ENCODE measurements around the gene ZBTB21.

The ZBTB21 gene

GRCh38 chr21:41992576-41992975 is 17.6 kb downstream of the ZBTB21 start:
- no peak for DNase-seq (ENCODE audit: low read depth)

DNA sequence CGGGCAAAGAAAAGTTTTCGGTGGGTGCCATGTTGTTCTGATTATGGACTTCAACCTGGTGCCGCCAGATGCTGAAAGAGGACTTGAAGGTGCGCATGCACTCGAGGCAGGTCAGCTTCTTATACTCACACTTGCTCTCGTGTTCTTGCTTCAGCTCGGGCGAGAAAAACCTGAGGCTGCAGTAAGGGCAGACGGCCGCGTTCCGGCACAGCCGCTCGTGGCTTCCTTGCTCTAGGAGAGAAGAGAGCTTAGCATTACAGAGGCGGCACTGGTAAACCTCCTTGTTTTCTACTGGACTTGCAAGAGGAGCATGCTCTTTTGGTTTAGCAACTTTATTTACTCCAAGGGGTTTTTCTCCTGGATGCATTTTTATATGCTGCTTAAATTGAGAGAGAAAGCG is 18.5 kb downstream of the ZBTB21 start:
- no peak for DNase-seq (ENCODE audit: low read depth)

DNA sequence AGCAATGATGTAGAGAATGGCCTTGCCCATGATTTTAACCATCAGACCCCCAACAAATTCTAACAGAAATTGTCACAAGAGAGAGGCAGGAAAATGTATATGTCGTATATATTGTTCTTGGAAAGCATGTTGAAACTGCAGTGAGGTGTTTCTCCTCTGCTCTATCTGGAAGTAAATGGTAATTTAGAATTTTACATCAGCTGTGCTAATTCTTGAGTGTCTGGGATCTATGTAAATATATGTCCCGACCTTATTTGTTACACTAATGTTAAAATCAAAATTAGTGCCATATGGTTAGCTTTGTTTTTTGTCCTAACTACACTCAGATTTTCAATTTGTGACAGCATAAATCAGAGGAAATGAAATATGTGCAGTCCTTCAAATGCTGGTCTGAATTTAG is 20.5 kb downstream of the ZBTB21 start:
- no peak for DNase-seq (ENCODE audit: low read depth)

- DNase-seq (ENCODE audit: low read depth) = no peak
Measured at GRCh38 chr21:41987310-41987709, 22.9 kb downstream of the ZBTB21 start.

DNA sequence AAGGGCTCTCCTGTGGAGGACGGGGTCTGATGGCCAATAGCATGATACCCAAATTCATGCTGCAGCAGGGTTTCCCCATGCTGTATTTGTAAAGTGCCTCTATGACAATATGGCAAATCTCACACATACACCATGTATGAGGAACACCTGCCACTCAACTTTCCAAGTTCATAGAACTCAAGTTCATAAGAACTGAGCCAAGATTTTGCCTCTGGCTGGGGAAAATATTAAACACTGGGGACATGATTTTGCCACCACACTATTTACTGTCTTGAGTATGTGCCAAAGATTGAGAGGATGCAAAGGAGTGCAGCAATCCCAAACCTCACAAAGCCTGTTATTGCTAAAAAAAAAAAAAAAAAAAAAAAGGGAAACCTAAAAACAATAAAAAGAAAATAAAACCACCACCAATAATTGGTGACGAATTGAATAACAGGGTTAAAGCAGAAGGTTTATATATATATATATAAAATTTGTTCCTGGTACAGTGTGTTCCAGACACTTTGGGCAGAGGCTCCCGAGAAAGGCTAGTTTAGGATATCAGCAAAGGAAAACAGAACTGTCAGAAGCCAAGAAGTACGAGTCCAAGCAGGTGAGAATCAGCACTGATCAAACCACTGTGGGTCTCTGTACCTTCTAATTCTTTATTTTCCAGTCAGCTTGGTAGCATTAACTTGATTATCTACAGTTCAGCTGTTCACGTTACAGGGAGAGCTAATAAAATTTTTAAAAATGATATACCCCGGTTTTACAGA is 24.3 kb downstream of the ZBTB21 start:
- no peak for DNase-seq (ENCODE audit: low read depth)

DNA sequence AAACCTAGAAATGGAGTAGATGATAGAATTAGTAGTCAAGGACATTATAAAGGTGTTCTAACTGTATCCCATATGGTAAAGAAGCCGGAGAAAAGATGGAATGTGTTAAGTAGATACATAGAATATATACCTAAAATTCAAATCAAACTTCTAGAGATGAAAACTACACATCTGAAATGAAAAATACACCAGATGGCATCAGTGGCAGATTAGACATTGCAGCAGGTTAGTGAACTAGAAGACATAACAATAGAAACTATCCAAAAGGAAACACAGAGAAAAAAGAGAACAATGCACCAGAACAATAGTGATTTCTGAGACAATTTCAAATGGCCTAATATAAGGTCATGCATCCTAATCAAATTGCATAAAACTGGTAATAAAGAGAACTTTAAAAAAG is 26.9 kb downstream of the ZBTB21 start:
- no peak for DNase-seq (ENCODE audit: low read depth)

- DNase-seq (ENCODE audit: low read depth) = no peak
Measured at GRCh38 chr21:41980561-41980960, 29.6 kb downstream of the ZBTB21 start.

- DNase-seq (ENCODE audit: low read depth) = no peak
Measured at GRCh38 chr21:41979751-41980369, 30.3 kb downstream of the ZBTB21 start.

DNA sequence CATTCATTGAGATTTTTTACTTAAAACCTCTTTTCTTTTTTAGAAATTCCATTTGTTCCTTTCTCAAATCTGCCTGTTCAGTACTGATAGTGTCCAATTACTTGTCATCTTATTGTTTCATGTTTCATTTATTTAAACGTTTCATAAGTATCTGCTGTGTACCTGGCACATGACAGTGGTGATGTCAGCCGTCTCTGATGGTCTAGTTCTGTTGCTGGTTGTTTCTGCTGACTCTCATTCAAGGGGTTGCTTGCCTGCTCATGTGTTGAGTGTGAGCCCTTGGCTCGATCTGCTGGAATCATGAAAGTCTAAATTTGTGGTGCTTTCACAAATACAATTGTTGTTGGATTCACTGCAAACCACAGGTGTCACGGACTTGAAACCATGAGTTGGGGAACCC is 30.8 kb downstream of the ZBTB21 start:
- no peak for DNase-seq (ENCODE audit: low read depth)

DNA sequence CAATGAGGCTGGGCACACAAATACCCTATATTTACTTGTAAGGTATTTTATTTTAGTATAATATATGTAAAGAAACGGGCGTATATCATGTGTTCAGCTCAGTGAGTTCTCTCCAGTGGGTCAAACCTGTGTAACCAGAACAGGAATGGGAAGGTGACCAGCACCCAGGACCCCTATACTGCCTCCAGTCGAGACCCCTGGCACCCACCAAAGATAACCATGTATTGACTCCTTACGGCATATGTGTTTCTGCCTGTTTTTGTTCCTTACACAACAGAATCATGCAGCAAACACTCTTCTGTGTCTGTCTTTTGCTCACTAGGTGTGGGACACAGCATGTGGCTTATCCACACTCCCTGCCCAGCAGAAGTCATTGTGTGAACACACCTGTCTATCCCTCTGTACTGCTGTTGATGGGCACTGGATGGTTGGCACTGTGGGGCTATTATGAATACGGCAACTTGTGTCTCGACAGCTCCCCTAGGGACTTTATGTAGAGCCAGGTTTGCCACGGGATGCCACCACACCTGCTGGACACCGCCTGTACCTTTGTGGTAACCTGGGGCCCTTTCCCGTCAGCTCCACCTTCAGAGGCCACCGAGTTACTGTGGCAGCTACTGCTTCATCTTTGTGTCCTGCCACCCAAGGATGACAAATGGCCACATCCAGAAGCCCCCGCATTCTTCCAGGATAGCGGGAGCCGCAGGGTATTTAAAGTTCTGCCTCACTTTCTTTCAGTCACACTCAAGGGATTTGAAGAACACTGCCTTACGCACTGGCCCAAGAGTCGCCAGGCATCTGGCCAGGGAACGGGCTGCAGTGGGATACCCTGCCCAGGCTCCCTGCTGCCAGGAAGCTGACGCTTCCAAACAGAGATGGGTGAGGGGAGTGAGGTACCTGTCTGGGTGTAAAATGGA is 32.9 kb downstream of the ZBTB21 start:
- DNase-seq (ENCODE audit: low read depth) = no peak

DNA sequence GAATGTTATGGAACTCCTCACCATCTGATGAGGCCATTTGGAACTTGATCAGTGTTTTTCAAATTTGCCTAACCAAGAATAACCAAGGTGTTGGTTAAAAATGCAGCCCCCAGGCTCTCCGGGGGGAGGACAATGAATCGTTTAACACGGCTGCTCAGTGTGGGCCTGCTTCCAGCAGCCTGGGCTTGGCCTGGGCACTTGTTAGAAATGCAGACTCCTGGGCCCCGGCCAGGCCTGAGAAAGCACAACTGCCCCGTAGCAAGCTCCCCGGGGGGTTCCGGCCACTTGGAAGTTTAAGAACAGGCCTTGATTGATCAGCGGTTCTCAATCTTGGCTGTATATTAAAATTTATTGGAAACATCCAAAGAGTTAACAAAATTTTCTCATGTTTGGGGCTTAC is 33.5 kb downstream of the ZBTB21 start:
- DNase-seq (ENCODE audit: low read depth) = no peak

DNA sequence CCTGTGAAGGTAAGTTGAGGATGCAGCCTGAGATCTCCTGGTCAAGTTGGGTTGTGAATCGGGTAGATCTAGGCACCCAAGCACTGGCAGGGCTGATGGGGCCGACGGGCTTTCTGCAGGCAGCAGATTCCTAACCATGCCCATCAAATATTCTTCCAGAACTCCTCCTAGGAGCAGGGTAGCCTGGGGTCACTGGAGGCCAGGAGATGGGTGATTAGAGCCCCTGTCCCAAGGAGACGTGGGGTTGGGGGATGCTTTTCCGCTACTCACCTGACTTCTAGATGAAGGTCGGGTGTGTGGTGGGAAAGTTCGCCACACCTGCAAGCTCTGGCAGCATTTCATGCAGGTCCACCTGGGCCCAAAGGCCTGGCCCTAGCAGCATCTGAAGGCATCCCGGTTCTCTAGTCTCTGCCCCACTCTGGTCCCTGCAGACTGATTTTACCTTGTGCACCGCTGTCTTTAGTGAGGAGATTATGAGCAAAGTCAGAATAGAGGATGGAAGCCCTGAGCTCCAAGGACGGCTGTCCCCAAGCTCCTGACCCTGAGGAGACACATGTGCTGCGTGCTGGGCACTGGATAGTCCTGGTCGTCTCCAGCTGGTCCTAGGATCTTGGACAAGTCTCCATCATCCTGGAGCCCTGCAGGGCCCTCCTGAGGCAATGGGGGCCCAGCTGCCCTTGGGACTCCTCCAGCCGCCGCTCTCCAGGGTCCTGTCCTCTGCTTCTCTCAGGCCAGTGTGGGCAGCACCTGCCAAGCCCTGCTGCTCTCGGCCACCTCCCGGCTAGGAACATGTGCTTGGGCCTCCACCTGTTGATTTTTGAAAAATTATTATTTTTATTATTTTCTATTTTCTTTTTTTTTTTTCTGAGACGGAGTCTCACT is 34.5 kb downstream of the ZBTB21 start:
- no peak for DNase-seq (ENCODE audit: low read depth)

DNA sequence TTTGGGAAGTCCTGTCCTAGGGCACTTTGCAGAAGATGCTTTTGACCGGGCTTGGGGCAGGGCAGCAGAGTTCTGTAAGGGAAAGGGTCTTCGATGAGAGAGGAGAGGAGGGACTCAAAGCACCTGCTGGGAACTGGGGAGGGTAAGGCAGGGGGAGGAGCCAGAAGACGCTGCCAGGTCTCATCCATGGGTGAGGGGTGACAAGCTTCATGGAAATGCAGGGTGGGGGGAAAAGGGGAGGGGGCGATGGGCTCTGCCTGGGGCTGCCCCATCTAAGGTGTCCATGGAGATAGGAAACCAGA is 35.5 kb downstream of the ZBTB21 start:
- no peak for DNase-seq (ENCODE audit: low read depth)

GRCh38 chr21:41973861-41974751 is 36.1 kb downstream of the ZBTB21 start:
- DNase-seq (ENCODE audit: low read depth) = no peak

GRCh38 chr21:41973427-41973831 is 36.7 kb downstream of the ZBTB21 start:
- DNase-seq (ENCODE audit: low read depth) = no peak

GRCh38 chr21:41972511-41973205 is 37.5 kb downstream of the ZBTB21 start:
- no peak for DNase-seq (ENCODE audit: low read depth)

GRCh38 chr21:41971891-41972290 is 38.3 kb downstream of the ZBTB21 start:
- DNase-seq (ENCODE audit: low read depth) = no peak

- no peak for DNase-seq (ENCODE audit: low read depth)
Measured at GRCh38 chr21:41970751-41971653, 39.2 kb downstream of the ZBTB21 start.

GRCh38 chr21:41970106-41970391 is 40.1 kb downstream of the ZBTB21 start:
- no peak for DNase-seq (ENCODE audit: low read depth)
